Measurements from ENCODE around the gene ATP7A.

The ATP7A gene

DNA sequence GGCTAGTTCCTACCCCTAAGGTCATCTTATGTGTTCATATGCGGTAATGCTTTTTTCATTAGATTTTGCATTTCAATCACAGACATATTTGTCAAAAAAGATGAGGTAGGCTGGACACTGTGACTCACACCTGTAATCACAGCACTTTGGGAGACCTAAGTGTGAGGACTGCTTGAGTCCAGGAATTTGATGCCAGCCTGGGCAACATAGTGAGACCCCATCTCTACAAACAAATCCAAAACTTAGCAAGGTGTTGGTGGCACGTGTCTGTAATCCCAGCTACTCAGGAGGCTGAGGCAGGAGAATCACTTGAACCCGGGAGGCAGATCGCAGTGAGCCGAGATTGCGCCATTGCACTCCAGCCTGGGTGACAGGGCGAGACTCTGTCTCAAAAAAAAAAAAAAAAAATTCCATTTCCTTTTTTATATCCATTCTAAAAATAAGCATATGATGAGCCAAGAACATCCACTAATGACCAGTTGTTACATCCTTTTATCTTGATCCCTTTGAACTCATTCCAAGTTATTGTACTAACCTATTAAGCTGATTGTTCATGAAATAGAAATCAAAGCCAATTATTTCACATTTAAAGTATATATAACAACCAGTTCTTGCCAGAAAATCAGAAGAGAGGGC lies 35.5 kb downstream of the ATP7A start:
- DNase-seq, result no peak

DNA sequence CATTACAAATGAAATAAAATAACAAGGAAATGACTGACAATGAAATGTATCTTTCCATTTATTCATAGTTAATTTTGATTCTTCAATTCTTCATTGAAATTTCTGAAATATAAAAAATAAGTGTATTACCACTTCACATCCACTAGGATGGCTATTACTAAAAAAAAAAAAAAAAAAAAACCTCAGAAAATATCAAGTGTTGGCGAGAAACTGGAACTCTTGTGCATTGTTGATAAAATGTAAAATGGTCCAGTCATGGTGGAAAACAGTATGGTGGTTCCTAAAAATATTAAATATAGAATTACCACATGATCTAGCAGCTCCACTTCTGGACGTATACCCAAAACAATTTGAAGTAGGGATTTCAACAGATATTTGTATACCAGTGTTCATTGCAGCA lies 36.1 kb downstream of the ATP7A start:
- no peak for DNase-seq

DNA sequence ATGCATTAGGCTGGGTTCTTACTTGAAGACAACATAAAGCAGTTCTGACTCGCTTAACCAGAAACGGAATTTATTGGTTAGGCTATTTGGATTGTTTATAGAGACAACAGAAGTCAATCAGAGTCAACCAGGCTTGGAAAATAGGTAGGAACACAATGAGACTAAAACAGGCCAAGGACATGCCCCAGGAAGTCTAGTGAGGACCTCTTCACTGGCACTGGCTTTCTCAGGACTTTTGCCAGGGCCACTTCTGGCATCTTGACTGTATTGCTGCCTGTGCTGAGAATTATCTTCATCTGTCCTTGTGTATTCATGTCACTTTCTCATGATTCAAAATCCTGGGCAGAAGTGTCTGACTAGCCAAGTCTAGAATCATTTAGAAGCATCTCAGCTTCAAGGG lies 39.3 kb downstream of the ATP7A start:
- no peak for DNase-seq

DNA sequence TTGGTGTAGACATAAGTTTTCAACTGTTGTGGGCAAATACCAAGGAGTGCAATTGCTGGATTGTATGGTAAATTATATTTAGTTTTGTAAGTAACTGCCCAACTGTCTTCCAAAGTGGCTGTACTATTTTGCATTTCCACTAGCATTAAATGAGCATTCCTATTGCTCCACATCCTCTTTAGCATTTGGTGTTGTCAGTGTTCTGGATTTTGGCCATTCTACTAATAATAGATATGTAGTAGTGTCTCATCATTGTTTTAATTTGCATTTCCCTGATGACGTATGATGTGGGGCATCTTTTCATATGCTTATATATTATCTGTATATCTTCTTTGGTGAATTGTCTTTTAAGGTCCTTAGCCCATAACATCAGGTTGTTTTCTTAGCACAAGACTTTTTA lies 41.7 kb downstream of the ATP7A start:
- DNase-seq, result no peak

DNA sequence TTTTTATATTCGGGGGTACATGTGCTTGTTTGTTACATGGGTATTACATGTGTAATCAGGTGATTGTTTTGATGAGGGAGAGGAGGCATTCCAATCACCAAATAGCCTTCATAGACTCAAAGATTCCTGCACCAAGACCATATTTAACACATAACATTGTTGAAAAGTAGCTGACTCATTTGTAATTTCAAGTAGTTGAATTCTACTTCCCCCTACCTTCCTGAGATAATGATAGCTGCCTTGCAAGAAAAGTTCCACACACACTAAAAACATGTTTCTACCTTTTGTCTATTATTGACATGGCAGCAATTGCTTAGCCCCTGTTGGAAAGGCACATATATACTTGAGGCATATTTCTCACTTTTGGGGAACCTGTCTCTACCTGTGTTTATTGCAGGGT lies 42.8 kb downstream of the ATP7A start:
- DNase-seq, result no peak

DNA sequence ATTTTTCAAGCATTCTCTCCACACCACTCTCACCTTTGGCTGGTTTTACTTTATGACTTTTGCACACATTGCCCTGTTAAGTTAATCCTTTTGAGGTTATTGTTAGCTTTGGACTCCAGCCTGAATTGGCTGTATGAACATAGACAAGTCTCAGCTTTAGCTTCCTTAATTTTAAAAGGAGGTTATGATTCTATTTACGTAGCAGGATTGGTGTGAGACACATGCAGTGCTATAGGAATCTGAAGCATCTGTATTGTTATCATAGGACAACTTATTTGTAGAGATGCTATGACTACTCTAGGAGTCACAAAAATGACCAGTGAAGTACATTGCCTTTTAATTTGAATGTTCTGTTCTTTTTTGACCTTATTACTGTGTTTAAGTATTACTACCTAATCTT lies 43.2 kb downstream of the ATP7A start:
- DNase-seq, result no peak

DNA sequence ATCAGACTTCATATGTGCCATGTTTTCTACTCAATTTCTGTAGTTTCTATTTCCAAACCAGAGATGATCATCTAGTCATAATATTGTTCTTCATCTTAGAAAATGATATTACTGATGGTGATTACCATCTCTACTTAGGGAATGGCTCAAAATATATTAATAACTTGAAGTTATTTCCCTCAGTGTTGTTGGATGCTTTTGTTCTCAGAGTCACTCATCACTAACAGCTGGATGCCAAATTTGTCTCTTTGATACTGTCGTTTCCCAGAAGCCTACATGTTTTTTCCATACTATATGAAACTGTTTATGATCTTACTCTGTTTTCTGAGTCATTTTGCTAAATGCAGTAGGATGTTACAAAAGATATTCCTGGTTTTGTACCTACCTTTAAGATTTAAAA lies 50.1 kb downstream of the ATP7A start:
- no peak for DNase-seq

DNA sequence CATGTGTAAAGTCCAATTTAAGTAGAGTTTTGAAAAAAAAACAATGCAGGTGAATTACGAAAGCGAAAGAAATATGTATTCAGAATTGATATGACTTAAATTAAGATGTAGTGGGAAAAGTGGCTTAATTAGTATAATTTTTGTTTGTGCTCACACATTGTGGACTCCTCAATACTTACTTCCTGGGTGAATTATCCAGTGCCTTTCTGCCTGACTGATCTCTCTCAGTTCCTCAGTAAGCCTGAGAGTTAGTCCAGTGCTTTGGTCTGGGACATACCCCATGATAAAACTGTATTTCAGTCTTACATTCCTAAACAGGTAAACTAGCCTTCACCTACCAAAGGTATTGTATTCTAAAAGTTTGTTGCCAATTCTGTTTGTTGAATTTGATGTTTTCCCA lies 50.6 kb downstream of the ATP7A start:
- DNase-seq, result no peak

DNA sequence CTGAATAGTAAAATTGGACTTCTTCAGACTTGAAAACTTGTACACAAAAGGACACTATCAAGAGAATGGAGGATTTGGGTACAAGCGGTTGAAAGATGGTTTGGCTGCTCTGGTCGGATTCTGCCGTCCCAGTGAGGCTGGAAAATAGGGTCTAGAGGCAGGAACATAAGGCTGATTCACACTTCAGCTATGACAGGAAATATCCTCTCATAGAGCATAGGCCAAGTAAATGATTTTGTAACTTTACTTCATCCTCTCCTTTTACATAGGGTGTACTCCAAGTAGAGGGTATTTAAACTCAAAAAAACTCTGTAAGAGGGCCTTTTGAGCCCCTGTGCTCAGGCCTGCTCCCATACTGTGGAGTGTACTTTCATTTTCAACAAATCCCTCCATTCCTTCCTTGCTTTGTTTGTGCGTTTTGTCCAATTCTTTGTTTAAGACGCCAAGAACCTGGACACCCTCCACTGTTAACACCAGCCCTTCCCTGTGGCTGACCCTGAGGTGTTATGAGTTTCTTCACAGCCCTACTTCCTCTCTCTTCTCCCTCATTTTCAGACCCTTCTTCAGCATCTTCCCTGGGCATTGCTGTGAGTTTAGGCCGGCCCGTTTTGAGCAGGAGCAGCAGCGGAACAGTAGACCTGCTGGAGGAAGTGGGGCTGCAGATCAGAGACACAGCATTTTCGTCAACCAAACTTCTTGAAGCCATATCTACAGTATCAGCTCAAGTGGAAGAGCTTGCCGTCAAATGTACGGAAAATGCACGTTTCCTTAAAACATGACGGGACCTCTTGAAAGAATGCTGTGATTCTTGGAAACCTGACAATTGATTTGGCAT lies 51.8 kb downstream of the ATP7A start:
- DNase-seq, result no peak

DNA sequence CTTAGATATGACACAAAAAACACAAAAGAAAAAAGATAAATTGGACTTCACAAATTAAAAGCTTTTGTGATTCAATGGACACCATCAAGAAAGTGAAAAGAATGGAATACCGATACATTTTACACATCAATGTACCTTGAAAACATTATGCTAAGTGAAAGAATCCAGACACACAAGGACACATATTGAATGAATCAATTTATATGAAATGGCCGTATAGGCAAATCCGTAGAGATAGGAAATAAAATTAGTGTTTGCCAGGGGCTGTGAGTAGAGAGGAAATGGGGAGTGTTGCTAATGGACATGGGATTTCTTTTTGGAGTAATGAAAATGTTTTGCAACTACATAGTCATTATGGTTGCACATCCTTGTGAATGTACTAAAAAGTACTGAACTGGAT lies 55.9 kb downstream of the ATP7A start:
- DNase-seq, result no peak

DNA sequence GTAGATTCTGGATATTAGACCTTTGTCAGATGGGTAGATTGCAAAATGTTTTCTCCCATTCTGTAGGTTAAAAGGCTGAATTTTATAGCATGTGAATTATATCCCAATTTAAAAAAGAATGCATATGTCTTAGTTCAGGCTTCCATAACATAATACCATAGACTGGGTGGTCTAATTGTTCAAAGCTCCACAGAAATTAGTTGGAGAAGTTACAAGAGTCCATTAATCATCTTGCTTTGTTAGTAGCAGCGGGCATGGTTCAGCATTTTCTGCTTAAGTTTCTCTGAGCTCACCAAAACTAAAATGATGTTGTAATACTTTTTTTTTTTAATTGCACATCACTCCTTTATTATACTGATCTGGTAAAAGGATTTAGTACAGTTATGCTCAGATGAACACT lies 57.1 kb downstream of the ATP7A start:
- DNase-seq, result no peak

DNA sequence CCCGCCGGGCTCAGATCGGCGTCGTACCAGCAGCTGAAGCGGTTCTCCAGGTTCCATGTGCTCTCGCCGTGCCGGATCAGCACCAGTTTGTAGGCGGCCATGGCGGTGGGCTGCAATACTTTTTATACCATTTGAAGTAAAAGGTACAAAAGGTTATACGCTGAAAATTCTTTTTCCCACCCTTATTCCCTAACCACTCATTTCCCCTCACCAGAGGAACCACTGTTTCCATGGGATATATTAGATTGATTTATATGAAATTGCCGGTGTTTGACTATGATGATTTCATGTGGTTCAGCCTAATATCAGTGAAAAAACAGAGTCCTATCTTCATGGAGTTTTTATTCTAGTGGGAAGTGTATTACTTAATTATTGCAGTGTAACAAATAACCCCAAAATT lies 59.0 kb downstream of the ATP7A start, which contains the start of gene PGAM4:
TSS of gene PGAM4 (minus strand) at position 101 of the 400 bp plus-strand sequence. CDS start at position 101, 0 bp downstream.
- DNase-seq, result no peak

DNA sequence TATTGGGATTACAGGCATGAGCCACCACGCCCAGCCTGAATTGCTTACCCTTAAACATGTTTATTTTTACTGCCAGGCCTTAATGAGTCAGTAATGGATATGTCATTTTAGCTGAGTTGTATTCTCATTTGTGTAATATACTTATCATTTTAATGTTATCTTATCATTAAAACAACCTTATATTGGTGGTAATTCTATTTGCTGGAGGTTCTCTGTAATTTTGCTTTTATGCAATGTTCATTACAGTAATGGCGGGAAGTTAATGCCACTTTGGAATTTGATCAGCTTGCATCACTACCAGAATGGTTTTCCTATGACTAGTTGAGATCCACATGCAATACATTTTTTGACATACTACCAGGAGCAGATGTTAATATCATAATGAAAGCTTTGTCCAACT lies 65.3 kb downstream of the ATP7A start:
- no peak for DNase-seq

DNA sequence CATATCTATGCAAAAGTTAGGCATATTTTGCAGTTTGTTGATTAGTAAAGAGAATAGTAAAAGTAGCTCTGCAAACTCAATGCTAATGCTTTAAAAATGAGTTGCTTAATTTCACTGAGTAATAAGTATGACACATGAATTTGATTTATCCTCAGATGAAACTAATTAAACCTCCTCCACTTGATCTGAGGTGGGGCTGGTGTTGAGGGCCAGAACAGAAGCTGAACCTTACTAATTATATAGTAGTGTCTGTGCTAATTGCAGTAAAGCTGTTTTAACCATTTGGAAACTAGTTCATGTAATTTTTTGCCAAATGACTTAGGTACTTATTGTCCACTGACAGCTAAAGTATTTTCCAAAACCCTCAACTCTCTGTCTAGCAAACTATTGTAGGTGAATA lies 66.6 kb downstream of the ATP7A start:
- no peak for DNase-seq

DNA sequence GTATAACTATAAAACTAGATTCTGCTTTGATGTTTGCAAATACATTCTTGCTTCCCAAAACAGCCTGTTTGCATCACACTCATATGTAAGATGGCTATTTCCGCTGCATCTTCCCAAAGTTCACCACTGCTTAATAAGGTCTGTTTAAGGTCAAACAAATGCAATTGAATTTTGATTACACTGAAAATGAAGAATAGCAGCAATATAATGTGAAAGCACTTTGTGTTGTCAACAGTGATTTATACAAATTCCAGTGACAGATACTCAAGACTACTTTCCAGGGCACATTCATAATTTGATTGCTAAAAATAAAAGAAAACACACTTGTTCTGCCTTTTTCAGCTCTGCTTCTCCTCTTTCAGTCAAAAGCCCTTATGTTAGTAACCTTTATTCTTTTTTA lies 67.0 kb downstream of the ATP7A start:
- no peak for DNase-seq

DNA sequence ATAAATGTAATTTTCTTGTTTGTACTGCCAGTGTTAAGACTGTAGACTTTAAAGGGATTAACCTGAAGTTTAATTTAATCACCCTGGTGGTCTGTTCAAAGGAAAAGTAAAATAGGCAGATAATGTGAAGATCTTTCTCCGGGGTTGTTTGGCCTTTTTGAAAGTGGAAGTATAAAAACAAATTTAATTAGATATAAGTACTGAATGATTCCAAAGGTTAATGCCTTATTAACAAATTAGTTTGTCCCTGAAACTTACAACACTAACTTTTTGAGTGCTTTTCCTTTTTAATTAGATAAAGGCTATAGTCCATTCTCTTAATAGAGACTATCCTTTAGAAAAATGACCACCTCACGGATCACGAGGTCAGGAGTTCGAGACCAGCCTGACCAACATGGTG lies 69.4 kb downstream of the ATP7A start:
- DNase-seq, result no peak

DNA sequence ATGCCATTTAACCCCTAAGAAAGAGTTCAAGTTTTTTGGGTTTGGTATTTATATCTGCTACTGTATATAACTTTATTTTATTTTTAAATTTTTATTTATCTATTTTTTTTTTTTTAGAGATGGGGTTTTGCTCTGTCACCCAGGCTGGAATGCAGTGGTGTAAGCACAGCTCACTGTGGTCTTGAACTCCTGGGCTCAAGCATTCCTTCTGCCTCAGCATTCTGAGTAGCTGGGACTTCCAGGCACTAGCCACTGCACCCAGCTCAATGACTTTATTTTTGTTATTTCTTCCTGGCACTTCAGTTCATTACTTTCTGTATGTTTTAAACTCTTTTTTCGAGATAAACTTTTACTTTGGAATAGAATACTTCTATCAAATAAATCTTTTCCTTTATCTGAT lies 101.4 kb downstream of the ATP7A start:
- no peak for DNase-seq

DNA sequence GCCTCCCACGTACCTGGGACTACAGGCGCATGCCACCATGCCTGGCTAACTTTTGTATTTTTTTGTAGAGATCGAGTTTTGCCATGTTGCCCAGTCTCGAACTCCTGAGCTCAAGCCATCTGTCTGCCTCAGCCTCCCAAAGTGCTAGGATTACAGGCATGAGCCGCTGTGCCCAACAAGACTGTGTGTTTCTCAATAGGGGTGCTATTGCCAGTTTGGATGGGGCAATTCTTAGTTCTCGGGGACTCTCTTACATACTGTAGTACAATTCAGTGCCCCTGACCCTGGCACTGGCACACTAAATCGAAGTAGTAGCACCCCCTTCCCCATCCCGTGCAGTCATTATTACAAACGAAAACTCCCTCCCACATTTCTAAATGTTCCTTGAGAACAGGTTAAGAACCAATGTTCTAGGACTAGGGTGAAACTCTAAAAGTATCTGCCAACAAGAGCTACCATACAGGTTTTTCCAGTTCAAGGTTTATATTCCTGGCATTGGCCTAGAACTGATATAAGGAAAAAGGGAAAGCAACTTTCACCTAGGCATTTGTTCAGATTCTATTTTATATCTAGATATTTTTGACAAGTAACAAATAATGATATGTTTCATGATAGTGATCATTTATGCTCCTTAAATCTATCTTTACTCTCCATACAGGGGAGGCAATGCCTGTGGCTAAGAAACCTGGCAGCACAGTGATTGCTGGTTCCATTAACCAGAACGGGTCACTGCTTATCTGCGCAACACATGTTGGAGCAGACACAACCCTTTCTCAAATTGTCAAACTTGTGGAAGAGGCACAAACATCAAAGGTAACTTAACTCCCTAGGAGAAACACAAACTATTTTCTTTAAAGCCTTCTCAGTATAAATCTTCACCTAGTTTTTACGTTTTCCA lies 109.3 kb downstream of the ATP7A start:
- no peak for DNase-seq

DNA sequence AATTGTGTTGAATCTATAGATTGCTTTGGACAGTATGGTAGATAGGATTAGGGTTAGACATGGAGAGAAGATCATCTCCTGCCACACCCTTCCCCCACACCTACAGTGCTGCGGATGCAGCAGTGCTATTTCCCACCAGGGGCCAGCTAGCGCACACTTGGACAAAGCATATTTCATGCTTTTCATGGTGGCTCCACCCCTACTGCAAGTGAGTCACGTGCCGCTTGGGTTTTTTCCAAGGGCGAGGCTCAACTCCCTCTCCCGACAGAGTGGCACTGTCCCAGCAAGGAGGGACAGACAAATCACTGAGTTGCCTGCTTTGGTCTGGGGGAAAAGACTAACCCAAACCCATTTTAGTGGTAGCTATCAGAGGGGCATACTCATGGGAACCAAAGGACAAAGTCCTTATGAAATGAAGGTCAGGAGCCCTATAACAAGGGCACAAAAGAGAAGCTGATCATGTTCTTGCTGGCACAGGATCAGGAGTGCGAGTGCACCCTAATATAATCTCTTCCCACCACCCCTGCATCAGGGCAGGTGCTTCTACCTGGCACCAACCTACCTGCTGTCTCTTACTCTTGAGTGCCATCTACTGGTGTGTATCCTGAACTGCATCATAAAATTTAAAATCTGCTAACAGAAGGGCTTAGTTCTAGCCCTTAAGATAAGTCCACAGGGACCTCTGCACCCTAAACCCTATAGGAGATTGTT lies 114.0 kb downstream of the ATP7A start:
- DNase-seq, result no peak

DNA sequence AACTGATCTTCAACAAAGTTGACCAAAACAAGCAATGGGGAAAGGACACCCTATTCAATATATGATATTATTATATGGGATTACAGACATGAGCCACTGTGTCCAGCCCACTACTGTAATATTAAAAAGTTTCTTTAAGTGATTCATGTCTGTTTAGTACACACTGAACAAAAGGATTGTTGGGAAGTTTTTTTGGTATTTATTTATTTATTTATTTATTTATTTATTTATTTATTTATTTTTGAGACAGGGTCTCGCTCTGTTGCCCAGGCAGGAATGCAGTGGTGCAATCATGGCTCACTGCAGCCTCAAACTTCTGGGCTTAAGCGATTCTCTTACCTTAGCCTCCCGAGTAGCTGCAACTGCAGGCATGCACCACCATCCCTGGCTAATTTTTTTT lies 117.3 kb downstream of the ATP7A start:
- DNase-seq, result no peak

DNA sequence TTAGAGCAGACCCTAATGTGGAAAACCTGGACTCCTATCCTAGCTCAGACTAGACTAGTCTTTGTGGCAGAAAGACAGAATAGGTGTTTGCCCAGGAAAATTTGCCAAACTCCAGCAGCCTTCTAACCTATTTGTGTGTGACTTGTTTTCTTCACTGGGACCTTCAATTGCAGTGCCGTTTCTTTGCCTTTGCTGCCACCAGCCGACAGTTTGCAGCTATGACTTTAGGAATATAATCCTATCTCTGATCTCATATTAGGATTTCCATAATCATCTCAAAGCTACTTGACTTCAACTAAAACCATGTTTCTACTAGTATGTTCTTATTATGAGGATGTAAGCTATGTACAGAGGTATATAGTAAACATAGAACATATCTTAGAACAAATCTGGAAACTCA lies 119.2 kb downstream of the ATP7A start:
- no peak for DNase-seq

DNA sequence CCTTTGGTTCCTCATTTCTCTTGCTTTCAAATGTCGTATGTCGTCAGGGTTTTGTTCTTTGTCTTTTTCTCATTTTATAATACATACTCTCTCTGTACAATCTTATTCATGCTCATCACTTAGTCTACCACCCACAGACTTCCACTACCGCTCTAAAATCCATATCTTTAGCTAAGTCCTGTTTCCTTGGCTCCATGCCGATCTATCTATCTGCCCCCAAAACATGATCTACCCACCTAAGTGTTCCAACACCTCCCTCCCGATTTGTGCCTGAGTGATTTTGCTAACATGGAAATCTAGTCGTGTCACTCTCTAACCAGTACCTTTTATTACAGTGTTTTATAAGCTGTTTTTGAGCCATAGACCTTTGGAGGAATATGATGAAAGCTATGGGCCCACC lies 124.6 kb downstream of the ATP7A start:
- DNase-seq, result no peak

DNA sequence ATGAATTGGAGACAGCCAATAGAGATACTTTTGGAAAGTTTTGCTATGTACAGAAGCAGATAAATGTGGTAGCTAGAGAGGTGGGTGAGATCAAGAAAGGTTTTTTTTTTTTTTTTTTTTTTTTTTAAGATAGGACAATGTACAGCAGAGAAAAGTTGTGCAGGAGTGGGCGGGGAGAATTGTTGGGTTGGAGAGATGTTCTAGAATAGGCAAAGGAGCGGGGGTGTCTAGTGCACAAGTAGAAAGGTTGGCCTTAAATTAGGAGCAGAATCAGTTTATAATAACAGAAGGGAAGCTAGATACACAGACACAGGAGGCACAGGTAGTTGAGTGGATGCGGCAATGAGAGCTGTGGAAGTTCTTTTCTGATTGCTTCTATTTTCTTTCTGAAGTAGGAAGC lies 127.4 kb downstream of the ATP7A start:
- DNase-seq, result no peak

All from DMS79 (cell line).